HCT116 (cell line): ENCODE measurements around the gene ASIC1.

ENCODE experiments used
- EZH2 ChIP-seq: fragments of 200-600 bp; sonication (generic); IDR thresholded peaks from 2 replicates; pipeline ENCODE4 v1.6.1; 2017; ENCODE audit warnings: antibody characterized with exemption, mixed run types
- POLR2A ChIP-seq: IDR thresholded peaks from 2 replicates; pipeline ENCODE4 v1.7.0; 2011; ENCODE audit warnings: borderline replicate concordance; ENCODE audit not compliant: insufficient read depth, insufficient read length; ENCODE audit errors: extremely low read depth
- RAD21 ChIP-seq: IDR thresholded peaks from 2 replicates; pipeline ENCODE4 v1.6.1; 2012; ENCODE audit warnings: low read depth, mild to moderate bottlenecking
- SIN3A ChIP-seq: IDR thresholded peaks from 2 replicates; pipeline ENCODE4 v1.6.1; 2012; ENCODE audit warnings: low read depth
- YY1 ChIP-seq: IDR thresholded peaks from 2 replicates; pipeline ENCODE4 v1.6.1; 2011; ENCODE audit warnings: low read length, low read depth, moderate library complexity, mild to moderate bottlenecking; ENCODE audit not compliant: insufficient replicate concordance; ENCODE audit errors: extremely low read depth
- TF ChIP-seq, protein P1 (sequence below), 3 experiments: fragments of 200-600 bp in 1 of 3; sonication (generic) in 1 of 3; IDR thresholded peaks in 2 of 3; conservative IDR thresholded peaks in 1 of 3; 2 replicates each; pipeline ENCODE4 v1.5.1; 2012 to 2017; ENCODE audit warnings: low read depth in 2 of 3, low read length in 2 of 3, antibody characterized with exemption in 1 of 3, borderline replicate concordance in 1 of 3, control low read depth in 1 of 3, mild to moderate bottlenecking in 1 of 3, mixed read lengths in 1 of 3, mixed run types in 1 of 3, moderate library complexity in 1 of 3; ENCODE audit not compliant: insufficient read depth in 1 of 3

- no peak for TF ChIP-seq POLR2A
- TF ChIP-seq, protein P1, sequence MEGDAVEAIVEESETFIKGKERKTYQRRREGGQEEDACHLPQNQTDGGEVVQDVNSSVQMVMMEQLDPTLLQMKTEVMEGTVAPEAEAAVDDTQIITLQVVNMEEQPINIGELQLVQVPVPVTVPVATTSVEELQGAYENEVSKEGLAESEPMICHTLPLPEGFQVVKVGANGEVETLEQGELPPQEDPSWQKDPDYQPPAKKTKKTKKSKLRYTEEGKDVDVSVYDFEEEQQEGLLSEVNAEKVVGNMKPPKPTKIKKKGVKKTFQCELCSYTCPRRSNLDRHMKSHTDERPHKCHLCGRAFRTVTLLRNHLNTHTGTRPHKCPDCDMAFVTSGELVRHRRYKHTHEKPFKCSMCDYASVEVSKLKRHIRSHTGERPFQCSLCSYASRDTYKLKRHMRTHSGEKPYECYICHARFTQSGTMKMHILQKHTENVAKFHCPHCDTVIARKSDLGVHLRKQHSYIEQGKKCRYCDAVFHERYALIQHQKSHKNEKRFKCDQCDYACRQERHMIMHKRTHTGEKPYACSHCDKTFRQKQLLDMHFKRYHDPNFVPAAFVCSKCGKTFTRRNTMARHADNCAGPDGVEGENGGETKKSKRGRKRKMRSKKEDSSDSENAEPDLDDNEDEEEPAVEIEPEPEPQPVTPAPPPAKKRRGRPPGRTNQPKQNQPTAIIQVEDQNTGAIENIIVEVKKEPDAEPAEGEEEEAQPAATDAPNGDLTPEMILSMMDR (IDR thresholded peaks at IDR 0.05 in 2 of 3, conservative IDR thresholded peaks at IDR 0.05 in 1 of 3; ENCODE audit: borderline replicate concordance in 1 of 3, insufficient read depth in 1 of 3, low read depth in 2 of 3, low read length in 2 of 3) = no peak
- TF ChIP-seq RAD21 = no peak
- TF ChIP-seq YY1 = no peak
- TF ChIP-seq EZH2 = no peak
- TF ChIP-seq SIN3A = no peak
These were observed 5.5 kb downstream of the ASIC1 start for GRCh38 chr12:50062728-50063460.
